Measurements from ENCODE around the gene EEF1G.
"Not testable (repeated sequence)": the region's sequence is repeated elsewhere in the genome, so short reads cannot be mapped to it uniquely, and the experiment has no call there.

Gene EEF1G

DNA sequence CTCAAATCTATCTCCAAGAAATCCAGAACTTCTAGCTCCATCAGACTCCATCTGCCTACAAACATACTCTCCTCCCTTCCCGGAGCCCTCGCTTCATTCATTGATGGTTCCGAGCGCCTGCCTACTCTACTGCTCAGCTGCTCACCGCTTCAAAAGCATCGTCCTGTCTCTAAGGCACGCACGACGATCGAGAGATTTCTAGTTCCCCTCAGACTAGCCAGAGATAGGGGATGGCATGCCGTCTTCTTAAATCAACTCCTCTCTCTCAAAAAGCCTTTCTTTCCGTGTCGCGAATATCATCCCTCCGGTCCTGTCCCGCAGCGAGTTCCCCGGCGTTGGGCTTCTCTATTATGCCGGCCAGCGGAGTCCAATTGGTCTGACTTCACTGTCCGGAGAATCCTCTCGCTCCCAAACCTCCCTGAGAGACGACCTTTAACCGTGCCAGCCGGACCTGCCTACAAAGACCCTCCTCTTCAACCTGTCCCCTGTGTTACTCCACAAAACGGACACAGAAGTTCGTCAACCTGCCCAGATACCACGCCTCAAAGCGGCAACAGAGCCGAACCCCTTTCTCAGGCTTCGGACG, 592 bp downstream of the EEF1G start:
- peaks cover 10% of the 10 kb centered on the region; the same call in 1 of the 2 replicates for H3F3A ChIP-seq (ENCODE audit: insufficient read depth, low read length)
- H2AFZ ChIP-seq (ENCODE audit: low read length): peak overlapping the region; percentile 88
- H3K4me3 ChIP-seq (ENCODE audit: low read length): peak overlapping the region; percentile 98
- DNase-seq: no peak
- H3K4me1 ChIP-seq (ENCODE audit: low read length): peaks cover 19% of the 10 kb centered on the region
- H3K9me3 ChIP-seq (replicated peaks; ENCODE audit: insufficient read depth, low read length): no peaks in the 10 kb centered on the region
- no peaks in the 10 kb centered on the region for H3K27me3 ChIP-seq (replicated peaks; ENCODE audit: insufficient read depth, low read length)
- peak overlapping the region; percentile 95 for H3K9ac ChIP-seq (ENCODE audit: low read length)
- H4K20me1 ChIP-seq (ENCODE audit: insufficient read depth, low read length): no peaks in the 10 kb centered on the region
- peaks cover 60% of the 10 kb centered on the region for H3K79me2 ChIP-seq (ENCODE audit: low read length)
- peak overlapping the region; percentile 58 for H3K27ac ChIP-seq (ENCODE audit: low read length)
- TF ChIP-seq EZH2phosphoT487 (IDR thresholded peaks at IDR 0.05; ENCODE audit: low read length): no peak
- no peak for TF ChIP-seq EZH2 (optimal IDR thresholded peaks at IDR 0.05; ENCODE audit: low read depth, low read length)
- TF ChIP-seq, protein P1, sequence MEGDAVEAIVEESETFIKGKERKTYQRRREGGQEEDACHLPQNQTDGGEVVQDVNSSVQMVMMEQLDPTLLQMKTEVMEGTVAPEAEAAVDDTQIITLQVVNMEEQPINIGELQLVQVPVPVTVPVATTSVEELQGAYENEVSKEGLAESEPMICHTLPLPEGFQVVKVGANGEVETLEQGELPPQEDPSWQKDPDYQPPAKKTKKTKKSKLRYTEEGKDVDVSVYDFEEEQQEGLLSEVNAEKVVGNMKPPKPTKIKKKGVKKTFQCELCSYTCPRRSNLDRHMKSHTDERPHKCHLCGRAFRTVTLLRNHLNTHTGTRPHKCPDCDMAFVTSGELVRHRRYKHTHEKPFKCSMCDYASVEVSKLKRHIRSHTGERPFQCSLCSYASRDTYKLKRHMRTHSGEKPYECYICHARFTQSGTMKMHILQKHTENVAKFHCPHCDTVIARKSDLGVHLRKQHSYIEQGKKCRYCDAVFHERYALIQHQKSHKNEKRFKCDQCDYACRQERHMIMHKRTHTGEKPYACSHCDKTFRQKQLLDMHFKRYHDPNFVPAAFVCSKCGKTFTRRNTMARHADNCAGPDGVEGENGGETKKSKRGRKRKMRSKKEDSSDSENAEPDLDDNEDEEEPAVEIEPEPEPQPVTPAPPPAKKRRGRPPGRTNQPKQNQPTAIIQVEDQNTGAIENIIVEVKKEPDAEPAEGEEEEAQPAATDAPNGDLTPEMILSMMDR (IDR thresholded peaks at IDR 0.05; ENCODE audit: low read length): no peak
- peak overlapping the region; percentile 67 for H3K4me2 ChIP-seq (ENCODE audit: low read depth, low read length)
- H3K36me3 ChIP-seq (replicated peaks; ENCODE audit: insufficient read depth, low read length): peaks cover 6% of the 10 kb centered on the region; the same call in 1 of the 2 replicates
- H3K9me2 ChIP-seq (replicated peaks; ENCODE audit: insufficient read depth, low read length): no peaks in the 10 kb centered on the region

DNA sequence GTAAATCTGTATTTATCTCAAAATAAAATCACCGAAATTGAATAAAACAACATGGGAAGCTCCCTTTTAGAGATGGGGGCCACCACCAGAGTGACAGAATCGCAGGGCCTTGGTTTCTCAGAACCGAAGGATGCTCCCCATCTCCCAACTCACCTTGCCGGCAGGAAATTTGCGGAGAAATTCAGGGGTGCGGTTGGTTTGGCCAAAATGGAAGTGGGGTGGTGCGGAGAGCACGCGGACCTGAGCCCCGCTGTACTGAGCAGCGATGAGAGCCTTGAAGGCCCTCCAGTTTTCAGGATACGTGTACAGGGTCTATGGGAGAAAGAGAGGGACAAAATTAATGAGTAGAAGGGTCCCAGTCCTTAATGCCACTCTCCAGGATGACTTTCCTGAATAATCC, 1.3 kb downstream of the EEF1G start:
- H3F3A ChIP-seq (ENCODE audit: insufficient read depth, low read length): peaks cover 10% of the 10 kb centered on the region; the same call in 1 of the 2 replicates
- no peak overlapping the region for H2AFZ ChIP-seq (ENCODE audit: low read length)
- no peaks in the 10 kb centered on the region for H3K9me2 ChIP-seq (replicated peaks; ENCODE audit: insufficient read depth, low read length)
- H3K9me3 ChIP-seq (replicated peaks; ENCODE audit: insufficient read depth, low read length): no peaks in the 10 kb centered on the region
- H3K27ac ChIP-seq (ENCODE audit: low read length): no peak overlapping the region
- H3K79me2 ChIP-seq (ENCODE audit: low read length): peaks cover 66% of the 10 kb centered on the region
- H3K4me1 ChIP-seq (ENCODE audit: low read length): peaks cover 19% of the 10 kb centered on the region
- no peaks in the 10 kb centered on the region for H4K20me1 ChIP-seq (ENCODE audit: insufficient read depth, low read length)
- no peaks in the 10 kb centered on the region for H3K27me3 ChIP-seq (replicated peaks; ENCODE audit: insufficient read depth, low read length)
- H3K4me2 ChIP-seq (ENCODE audit: low read depth, low read length): peak overlapping the region; percentile 67
- H3K36me3 ChIP-seq (replicated peaks; ENCODE audit: insufficient read depth, low read length): peaks cover 6% of the 10 kb centered on the region
- DNase-seq: no peak
- TF ChIP-seq EZH2phosphoT487 (IDR thresholded peaks at IDR 0.05; ENCODE audit: low read length) (no peak), EZH2 (optimal IDR thresholded peaks at IDR 0.05; ENCODE audit: low read depth, low read length) (no peak)
- TF ChIP-seq, protein P1 (IDR thresholded peaks at IDR 0.05; ENCODE audit: low read length): no peak
- peak overlapping the region; percentile 95; the same call in 1 of the 2 replicates for H3K9ac ChIP-seq (ENCODE audit: low read length)
- peak overlapping the region; percentile 98 for H3K4me3 ChIP-seq (ENCODE audit: low read length)

DNA sequence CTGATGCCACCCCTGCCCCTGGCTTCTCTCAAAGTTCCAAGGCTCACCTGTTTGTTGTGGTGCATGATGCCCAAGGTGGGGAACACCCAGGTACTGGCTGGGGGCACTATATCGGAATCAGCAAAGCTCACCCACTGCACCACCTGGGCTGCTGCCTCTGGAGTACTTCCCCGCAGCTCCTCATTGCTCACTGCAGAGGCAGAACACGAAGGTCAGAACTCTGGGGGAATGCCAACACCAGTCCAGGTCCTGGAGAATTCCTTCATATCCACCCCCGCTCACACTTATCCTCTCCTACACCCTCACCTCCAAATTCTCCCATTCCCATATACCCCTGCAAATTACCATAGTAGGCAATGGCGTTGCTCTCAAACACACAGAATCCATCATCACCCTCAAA, 2.2 kb downstream of the EEF1G start:
- not testable (repeated sequence) for H3F3A ChIP-seq (ENCODE audit: insufficient read depth, low read length); H3K27ac ChIP-seq (ENCODE audit: low read length); H4K20me1 ChIP-seq (ENCODE audit: insufficient read depth, low read length); H2AFZ ChIP-seq (ENCODE audit: low read length); H3K9me2 ChIP-seq (replicated peaks; ENCODE audit: insufficient read depth, low read length); DNase-seq; H3K27me3 ChIP-seq (replicated peaks; ENCODE audit: insufficient read depth, low read length); H3K9me3 ChIP-seq (replicated peaks; ENCODE audit: insufficient read depth, low read length); H3K9ac ChIP-seq (ENCODE audit: low read length); H3K4me3 ChIP-seq (ENCODE audit: low read length)
- Histone ChIP-seq H3K79me2 (ENCODE audit: low read length) (peaks cover 75% of the 10 kb centered on the region), H3K4me1 (ENCODE audit: low read length) (peaks cover 19% of the 10 kb centered on the region), H3K36me3 (replicated peaks; ENCODE audit: insufficient read depth, low read length) (peaks cover 11% of the 10 kb centered on the region), H3K4me2 (ENCODE audit: low read depth, low read length) (peak overlapping the region; percentile 67)

DNA sequence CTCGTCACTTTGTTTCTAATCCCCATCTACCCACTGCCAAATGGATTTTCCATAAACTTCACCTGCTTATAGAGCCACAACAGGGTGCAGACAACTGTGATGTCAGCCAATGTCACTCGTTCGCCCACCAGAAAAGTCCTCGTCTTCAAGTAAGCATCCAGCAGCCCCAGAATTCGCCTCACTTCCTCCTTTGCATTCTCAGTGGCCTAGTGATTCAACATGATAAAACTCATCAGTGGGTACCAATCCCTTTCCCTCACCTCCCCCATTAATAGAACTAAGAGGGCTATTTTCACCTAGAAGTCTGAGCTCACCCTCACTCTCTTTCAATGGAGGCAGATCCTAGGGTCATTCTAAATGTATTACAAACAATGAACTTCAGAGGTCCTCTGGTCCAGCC, 2.8 kb downstream of the EEF1G start:
- Histone ChIP-seq H3K4me1 (ENCODE audit: low read length) (peaks cover 19% of the 10 kb centered on the region), H3K36me3 (replicated peaks; ENCODE audit: insufficient read depth, low read length) (peaks cover 11% of the 10 kb centered on the region), H3K79me2 (ENCODE audit: low read length) (peaks cover 81% of the 10 kb centered on the region)
- not testable (repeated sequence) for H3K4me3 ChIP-seq (ENCODE audit: low read length); H3F3A ChIP-seq (ENCODE audit: insufficient read depth, low read length); H3K9me3 ChIP-seq (replicated peaks; ENCODE audit: insufficient read depth, low read length); H3K27me3 ChIP-seq (replicated peaks; ENCODE audit: insufficient read depth, low read length); H3K27ac ChIP-seq (ENCODE audit: low read length); H2AFZ ChIP-seq (ENCODE audit: low read length); H4K20me1 ChIP-seq (ENCODE audit: insufficient read depth, low read length); H3K9me2 ChIP-seq (replicated peaks; ENCODE audit: insufficient read depth, low read length); H3K4me2 ChIP-seq (ENCODE audit: low read depth, low read length); H3K9ac ChIP-seq (ENCODE audit: low read length); DNase-seq
